ENCODE measurements around the gene NMBR.
"Not testable (repeated sequence)": the region's sequence is repeated elsewhere in the genome, so short reads cannot be mapped to it uniquely, and the experiment has no call there.

NMBR gene

DNA sequence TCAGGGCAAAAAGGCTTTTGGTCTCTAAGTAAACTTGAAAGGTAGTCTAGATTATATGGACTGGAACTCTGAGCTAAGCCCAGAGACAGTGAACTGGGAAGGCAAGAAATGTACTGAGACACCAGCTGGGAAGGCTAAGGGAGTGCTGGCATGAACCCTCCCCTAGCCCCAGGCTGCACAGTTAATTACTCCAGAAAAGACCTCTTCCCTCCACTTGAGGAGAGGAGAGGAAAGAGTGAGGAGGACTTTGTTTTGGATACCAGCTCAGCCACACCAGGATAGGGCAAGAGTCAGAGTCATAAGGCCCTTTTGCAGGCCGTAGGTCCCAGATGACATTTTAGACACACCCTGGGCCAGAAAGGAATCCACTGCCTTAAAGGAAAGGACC lies 98.3 kb downstream of the NMBR start:
- no peak for DNase-seq

DNA sequence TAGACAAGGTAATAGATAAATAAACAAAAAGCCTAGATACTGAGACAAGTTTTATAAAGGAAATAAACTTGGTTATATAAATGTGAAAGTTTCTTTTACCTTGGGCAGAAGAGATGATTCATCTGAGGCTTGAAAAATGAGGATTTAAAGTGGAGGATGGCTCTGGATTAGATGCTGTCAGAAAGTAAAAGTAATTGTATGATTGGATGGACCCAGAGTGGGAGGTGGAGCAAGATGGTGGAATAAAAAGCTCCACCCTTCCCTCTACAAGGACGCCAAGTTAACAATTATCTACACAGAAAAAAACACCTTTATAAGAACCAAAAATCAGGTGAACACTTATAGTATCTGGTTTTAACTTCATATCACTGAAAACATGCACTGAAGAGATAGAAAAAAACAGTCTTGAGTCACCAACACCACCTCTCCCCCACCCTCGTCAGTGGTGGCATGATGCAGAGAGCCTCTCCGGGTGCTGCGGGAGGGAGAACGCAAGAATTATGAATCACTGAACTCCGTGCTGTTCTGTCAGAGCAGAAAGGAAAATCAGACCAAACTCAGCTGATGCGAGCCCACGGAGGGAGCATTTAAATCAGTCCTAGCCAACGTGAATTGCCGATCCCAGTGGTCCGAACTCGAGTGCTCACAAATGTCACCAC lies 98.9 kb downstream of the NMBR start:
- DNase-seq, result no peak

DNA sequence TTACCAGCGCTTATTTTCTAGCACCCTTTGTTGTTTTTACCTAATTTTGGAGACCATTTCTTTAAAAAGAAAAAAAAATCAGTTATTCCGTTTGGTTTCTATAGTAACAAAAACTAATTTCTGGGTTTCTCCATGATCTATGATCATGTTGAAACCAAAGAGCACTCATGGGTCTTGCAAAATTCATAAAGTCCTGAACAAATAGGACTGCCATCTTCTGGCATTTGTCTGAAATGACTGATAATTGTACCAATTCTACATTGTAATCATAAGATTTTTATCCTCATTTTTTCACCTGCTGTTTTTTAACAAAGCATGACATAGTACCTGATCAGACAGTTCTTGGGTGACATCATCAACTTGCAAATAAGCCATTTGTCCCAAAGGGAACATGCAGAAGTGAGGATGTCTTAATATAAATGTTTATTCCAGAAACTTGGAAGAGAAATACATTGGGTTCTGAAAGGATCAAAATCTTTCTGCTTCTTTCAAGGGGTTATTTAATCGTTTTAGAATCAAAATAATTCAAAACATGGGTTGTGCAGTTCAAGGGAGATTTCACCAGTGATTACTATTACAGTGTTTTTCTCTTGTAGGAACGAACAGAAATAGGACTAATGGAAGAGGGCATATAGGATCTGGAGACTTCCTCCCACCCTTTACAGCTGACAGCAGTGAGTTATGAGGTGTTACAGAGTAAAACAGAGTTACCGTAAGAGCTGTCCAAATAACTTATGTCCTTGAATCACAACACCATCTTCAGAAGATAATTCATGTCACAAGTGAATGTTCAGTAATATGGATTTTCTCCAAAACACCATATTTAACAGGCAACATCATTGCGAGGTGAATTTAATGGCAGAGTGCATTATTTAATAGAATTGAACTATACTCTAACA lies 101.3 kb downstream of the NMBR start:
- DNase-seq, result peak; percentile 0

DNA sequence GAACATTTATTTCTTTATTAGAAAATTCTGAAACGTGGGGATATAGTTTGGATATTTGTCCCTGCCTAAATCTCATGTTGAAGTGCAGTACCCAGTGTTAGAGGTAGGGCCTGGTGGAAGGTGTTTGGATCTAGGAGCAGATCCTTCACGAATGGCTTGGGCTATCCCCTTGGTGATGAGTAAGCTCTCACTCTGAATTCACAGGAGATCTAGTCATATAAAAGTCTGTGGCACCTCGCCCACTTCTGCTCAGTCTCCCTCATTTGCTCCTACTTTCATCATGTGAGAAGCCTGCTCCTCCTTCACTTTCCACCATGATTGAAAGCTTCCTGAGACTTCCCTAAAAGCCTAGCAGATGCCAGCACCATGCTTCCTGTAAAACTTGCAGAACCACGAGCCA lies 111.0 kb downstream of the NMBR start:
- no peak for DNase-seq

DNA sequence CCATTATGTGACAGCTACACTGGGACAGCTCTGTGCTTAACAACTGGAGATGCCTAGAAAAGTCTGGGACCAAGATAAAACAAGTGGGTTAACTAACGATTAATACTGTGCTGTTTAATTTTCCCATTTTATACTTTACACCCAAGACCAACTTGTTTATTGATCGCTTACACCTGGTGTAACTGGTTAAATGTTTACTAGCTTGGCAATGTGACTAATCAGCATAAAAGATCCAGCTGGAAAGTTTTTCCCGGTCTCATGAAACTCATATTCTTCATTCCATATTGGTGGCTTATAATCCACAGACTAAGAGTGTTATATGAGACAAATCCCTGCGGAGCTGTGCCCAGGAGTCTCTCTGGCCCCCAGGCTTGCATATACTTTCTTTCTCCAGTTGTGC lies 115.9 kb downstream of the NMBR start:
- no peak for DNase-seq

DNA sequence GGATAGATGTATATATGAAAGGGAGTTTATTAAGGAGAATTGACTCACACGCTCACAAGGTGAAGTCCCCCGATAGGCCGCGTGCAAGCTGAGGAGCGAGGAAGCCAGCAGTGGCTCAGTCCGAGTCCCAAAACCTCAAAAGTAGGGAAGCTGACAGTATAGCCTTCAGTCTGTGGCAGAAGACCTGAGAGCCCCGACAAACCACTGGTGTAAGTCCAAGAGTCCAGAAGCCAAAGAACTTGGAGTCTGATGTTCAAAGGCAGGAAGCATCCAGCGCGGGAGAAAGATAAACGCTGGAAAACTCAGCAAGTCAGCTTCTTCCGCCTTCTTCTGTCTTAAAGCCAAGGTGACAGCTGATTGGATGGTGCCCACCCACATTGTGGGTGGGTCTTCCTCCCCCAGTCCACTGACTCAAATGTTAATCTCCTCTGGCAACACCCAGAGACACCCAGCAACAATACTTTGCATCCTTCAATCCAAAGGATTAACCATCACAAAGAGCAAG lies 116.8 kb downstream of the NMBR start:
- no peak for DNase-seq

DNA sequence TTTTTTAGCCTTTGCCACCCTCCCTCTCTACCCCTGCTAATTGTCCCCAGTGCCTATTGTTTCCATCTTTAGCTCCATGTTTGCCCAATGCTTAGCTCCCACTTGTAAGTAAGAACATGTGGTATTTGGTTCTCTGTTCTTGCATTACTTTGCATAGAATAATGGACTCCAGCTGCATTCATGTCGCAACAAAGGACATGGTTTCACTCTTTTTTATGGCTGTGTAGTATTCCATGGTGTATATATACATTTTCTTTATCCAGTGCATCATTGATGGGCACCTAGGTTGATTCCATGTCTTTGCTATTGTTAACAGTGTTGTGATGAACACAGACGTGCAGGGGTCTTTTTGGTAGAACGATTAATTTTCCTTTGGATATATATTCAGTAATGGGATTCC lies 118.4 kb downstream of the NMBR start:
- no peak for DNase-seq

DNA sequence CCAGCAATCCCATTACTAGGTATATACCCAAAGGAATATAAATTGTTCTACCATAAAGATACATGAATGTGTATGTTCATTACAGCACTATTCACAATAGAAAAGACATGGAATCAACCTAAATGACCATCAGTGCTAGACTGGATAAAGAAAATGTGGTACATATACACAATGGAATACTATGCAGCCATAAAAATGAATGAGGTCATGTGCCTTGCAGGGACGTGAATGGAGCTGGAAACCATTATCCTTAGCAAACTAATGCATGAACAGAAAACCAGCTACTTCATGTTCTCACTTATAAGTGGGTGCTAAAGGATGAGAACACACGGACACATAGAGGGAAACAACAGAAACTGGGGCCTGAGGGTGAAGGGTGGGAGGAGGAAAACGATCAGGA lies 119.1 kb downstream of the NMBR start:
- not testable (repeated sequence) for DNase-seq

DNA sequence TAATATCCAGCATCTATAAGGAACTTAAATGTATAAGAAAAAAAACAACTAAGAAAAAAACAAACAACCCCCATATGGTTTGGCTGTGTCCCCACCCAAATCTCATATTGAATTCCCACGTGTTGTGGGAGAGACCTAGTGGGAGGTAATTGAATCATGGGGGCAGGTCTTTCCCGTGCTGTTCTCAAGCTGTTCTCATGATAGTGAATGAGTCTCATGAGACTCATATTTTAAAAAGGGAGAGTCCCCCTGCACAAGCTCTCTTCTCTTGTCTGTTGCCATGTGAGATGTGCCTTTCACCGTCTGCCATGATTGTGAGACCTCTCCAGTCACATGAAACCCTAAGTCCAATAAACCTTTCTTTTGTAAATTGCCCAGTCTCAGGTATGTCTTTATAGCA lies 119.8 kb downstream of the NMBR start:
- no peak for DNase-seq

DNA sequence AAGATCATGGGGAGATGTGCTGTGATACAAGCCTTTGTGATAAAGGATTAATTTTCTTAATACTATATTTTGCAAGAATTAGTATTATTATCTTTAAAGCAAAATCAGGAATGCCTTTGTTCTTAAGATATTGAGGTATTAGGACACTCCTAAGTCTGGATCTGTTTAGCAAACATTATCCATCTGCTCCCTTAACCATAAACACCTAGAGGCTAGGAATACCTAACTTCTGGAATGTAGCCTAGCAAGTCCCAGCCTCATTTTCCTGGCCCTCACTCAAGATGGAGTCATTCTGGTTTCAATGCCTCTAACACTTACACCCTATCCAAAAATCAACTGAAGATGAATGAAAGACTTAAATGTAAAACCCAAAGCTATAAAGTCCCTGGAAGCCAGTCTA lies 120.5 kb downstream of the NMBR start:
- no peak for DNase-seq
